Globus pallidus (tissue), 1 donor: ENCODE results near the gene CLSTN1.
"Not testable (repeated sequence)": the region's sequence is repeated elsewhere in the genome, so short reads cannot be mapped to it uniquely, and the experiment has no call there.

Experiments
- DNase-seq: peaks from one replicate; pipeline ENCODE4 v3.0.0-alpha.2; 2015; ENCODE audit warnings: low spot score

Gene CLSTN1

DNA sequence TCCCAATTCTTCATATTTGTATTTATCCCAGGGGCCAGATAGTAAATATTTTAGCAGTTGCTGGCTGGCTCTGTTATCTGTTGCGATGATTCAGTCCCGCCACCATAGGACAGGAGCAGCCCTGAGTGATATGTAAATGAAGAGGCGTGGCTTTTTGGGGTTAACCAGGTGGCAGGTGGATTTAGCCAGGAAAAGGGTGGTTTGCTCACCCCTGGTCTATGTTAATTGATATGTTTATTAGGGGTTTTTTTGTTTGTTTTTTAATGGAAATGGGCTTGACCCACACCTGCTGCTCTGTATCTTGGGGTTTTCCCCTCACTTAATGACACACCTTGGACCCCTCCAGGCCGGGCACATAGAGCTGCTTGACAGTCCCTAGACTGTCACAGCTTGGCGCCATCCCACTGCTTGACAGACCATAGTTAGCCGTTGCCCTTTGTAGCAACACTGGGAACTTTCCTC lies 109.5 kb downstream of the CLSTN1 start:
- no peak for DNase-seq

- DNase-seq = not testable (repeated sequence)
Measured at GRCh38 chr1:9712767-9713166, 111.0 kb downstream of the CLSTN1 start.

DNA sequence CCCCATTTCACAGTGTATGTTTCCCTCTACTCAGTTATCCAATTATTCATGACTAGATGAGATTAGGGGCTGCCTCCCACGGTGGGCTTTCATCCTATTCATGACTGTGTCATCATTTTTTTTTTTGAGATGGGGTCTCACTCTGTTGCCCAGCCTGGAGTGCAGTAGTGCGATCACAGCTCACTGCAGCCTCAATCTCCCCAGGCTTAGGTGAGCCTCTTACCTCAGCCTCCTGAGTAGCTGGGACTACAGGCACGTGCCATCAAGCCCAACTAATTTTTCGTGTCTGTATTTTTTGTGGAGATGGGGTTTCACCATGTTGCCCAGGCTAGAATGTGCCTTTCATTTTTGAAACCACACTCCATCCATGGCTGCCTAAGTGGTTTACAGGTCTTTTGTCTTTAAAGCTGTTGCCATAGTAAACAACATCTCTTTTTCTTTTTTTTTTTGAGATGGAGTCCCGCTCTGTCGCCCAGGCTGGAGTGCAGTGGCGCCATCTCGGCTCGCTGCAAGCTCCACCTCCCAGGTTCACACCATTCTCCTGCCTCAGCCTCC lies 112.2 kb downstream of the CLSTN1 start:
- DNase-seq = no peak

- DNase-seq = no peak
Measured at GRCh38 chr1:9710037-9710436, 113.7 kb downstream of the CLSTN1 start.

GRCh38 chr1:9706178-9706577 lies 117.6 kb downstream of the CLSTN1 start:
- no peak for DNase-seq

DNA sequence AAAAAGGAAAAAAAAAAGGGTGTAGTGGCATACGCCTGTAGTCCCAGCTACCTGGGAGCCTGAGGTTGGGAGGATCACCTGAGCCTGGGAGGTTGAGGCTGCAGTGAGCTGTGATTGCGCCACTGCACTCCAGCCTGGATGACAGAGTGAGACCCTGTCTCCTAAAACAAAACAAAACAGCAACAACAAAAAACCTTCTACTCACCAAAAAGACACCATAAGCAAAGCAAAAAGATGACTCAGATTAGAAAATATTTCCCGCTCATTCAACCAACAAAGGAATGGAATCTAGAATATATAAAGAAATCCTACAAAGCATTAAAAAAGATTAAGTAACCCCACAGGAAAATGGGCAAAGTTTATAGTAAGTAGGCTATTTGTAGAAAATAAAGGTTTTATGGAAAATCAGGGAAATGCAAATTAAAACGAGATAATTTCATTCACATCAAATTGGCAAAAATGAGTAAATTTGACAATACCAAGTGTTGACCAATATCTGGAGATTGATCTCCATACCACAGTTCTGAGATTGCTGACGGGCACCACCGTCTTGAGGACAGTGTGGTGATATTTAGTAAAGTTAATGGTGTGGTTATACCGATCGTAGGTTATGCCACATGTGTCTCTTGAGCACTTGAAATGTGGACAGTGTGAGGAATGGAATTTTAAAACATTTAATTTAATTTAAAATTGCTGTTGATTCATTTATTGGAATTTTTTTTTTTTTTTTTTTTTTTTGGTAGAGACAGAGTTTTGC lies 118.2 kb downstream of the CLSTN1 start:
- DNase-seq = no peak

DNA sequence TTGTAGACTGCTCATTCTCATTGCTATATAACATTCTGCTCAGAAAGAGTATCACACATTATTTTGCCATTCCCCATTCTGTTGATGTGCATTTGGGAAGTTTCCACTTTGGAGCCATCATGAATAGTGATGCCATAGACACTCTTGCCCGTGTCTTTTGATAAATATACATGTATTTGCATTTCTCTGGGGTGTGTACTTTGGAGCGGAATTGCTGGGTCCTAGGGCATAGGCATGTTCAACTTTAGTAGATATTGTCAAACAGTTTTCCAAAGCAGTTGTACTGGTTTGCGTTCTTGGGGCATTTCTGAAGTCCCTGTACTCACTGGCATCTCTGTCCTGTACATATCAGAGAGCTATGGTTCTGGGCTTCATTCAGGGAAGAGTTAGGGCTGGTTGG lies 120.1 kb downstream of the CLSTN1 start:
- no peak for DNase-seq

GRCh38 chr1:9703165-9703509 lies 120.6 kb downstream of the CLSTN1 start:
- no peak for DNase-seq

GRCh38 chr1:9701665-9702064 lies 122.1 kb downstream of the CLSTN1 start:
- no peak for DNase-seq

DNA sequence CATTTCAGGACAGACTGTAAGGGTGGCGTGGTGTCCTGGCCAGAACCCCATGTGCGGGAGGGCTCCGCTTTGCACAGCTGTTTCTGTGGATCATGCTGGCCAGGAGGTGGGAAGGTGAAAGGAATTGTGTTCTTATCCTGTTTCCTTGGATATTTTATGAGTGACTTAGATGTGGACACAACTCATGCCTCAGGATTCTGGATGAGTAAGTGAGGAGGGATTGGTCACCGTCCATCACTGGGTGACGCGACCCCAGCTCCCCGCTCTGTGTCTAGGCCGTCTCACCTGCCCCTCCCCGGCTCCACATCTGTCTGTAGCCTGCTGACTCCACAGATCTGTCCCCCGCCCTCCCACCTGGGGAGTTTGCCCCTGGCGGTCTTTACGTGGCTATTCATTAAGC lies 123.4 kb downstream of the CLSTN1 start:
- no peak for DNase-seq

GRCh38 chr1:9699361-9699760 lies 124.4 kb downstream of the CLSTN1 start:
- DNase-seq = no peak

DNA sequence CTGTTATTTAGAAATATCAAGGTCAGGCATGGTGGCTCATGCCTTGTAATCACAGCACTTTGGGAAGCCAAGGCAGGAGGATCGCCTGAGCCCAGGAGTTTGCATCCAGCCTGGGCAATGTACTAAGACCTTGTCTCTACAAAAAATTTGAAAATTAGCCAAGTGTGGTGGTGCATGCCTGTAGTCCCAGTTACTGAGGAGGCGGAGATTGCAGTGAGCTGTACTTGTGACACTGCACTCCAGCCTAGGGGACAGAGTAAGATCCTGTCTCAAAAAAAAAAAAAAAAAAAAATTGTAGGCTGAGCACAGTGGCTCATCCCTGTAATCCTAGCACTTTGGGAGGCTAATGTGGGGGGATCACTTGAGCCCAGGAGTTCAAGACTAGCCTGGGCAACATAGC lies 127.0 kb downstream of the CLSTN1 start:
- DNase-seq = no peak

GRCh38 chr1:9691691-9692090 lies 132.1 kb downstream of the CLSTN1 start:
- DNase-seq = no peak

DNA sequence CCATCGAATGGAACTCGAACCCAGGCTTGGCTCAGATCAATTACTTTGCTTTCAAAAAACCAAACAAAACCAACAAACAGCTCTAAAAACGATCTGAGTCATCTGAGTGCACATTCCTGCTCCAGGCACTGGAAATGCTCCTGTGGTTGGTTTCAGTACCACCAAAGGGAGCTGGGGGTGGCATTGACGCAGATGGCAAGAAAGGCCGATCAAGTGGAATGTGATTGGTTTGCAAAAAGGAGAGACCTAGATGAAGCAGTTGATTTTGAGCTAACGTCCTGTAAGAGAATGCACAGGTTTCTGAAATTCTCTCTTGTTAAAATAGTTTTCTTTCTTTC lies 132.7 kb downstream of the CLSTN1 start:
- no peak for DNase-seq

GRCh38 chr1:9690440-9691107 lies 133.2 kb downstream of the CLSTN1 start:
- no peak for DNase-seq

DNA sequence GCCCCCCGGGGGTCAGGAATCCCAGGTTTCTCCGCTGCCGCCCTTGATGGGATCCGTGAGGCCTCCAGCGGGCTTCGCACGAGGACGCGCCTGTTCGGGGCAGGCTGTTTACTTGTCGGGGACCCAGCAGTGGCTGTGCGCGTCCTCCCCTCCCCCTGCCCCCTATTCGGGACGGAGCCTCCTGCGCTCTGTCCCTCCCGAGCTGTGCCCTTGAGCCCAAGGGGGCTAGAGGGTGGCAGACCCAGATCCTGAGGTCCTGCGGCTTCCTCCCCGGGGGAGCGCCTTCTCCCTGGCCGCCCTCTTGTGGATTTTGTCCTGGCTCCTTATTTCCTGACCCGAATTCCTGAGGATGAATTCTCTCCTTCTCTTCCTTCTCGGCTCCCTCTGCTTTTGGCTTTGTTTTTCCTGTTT lies 133.8 kb downstream of the CLSTN1 start:
- DNase-seq = no peak

DNA sequence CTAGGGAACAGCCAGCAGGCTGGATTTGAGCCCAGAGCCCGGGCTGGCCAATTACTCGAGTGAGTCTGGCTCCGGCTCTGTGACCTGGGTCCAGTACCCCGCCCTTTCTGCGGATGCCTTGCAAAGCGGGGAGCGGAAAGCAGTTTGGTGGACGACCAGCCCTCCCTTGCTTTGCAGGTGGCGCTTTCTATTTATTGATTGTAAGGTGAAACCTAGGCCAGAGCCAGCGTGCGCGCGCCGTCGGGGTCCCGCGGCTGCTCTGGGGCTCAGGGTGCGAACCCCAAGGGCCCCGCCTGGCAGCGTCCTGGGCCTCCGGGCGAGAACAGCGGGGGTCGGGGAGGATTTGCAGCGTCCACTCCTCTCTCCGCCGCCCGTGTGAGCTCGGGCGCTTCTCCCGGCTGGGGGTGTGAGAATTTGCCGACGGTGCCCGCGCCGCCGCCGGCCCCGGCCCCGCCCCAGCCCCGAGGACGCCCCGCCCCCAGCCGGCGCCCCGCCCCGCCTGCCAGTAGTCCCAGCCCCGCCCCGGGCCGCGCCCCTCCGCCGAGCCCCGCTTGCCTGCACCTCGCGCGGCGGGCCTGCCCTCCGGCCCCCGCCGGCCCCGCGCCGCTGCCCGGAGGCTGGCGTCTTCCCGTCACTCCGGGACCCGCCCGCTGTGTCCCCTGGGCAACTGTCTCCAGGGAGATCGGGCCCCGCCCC lies 134.6 kb downstream of the CLSTN1 start:
- DNase-seq = peak; percentile 44

DNA sequence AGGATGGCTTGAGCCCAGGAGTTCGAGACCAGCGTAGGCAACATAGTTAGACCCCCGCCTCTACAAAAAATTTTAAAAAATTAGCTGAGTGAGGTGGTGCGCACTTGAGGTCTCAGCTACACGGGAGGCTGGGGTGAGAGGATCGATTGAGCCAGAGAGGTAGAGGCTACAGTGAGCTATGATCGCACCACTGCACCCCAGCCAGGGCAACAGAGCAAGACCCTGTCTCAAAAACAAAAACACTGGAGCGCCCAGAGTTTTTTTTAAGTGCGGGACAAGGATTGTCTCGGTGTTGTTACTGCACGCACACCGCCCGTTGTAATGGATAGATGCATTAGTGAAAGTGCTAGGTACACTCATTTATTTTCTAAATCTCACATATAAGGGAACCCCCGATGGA lies 135.2 kb downstream of the CLSTN1 start:
- no peak for DNase-seq

DNA sequence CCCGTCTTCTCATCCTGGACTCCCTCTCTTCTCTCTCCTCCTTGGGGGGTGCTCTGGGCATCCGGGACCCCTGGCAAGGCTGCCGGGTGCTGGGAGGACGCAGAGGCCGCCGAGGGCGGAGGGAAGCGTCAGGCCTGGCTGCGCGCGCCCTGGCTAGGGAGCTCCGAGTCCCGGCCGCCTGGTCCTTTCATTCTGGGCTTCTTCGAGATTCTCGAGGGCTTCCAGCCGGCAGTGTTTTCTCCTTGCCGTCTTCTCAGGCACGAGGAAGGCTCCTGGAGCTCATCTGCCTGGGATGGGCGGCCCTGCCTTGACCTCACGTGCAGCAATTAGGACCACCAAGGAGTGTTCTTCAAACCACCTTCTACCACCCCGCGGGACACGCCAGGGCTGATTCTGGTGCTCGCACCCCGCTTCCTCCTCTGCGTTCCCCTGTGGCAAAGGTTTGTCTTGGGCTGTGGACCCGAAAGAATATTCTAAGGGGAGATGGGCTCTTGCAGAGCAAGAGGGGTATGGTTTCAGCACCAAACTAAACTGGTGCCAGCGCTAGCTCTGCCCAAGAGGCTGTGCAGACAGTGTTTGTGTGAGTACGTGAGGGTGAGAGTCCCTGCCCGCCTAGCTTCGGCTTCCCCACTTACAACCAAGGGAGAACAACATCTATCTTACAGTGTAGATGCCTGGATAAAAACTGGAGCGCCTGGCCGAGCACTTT lies 135.7 kb downstream of the CLSTN1 start:
- DNase-seq = no peak

DNA sequence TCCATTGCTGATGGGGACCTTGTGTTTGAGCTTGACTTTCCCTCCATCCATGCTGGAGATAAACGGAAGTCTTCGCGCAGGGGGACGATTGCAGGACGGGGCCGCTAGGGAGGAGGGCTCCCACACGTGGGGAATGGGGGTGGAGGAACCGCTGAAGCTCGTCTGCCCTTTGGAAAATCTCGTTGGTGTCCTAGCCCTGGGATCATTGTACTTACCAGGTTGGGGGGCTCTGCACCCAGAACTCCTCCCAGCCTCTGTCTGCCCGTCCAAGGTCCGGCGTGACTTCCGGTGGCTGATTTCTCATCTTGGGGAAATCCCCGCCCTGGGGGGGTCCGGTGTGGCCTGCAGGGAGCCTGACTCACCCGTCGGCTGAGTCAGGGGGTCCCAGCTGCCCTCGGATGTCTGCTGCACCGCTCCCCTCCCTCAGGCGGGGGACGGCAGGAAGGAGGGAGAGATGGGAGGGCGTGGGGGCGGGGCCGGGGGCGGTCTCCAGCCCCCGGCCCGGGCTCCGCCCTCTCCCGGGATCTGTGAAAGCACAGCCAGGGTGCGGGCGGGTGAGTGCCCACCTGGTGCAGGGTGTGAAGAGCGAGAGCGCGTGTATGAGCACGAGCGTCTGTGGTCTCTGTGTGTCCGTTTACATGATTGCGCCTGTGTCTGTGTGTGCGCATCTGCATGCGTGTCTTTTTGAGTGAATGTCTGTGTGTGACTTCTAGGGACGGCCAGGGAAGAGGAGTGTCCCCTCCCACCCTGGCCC lies 136.5 kb downstream of the CLSTN1 start:
- DNase-seq = no peak

GRCh38 chr1:9684801-9685200 lies 139.0 kb downstream of the CLSTN1 start:
- DNase-seq = no peak

GRCh38 chr1:9680828-9681227 lies 142.9 kb downstream of the CLSTN1 start:
- DNase-seq = no peak
